HCEC 1CT (cell line): ENCODE measurements around the gene FGFR4.
A peak's percentile ranks its signal among the peaks of the same experiment; 100 is the strongest.

Experiments
- DNase-seq: peaks from one replicate; pipeline ENCODE4 v3.0.0-alpha.2; 2017

The FGFR4 gene

GRCh38 chr5:177085985-177086653 is 596 bp upstream of the FGFR4 start:
- no peak for DNase-seq

DNA sequence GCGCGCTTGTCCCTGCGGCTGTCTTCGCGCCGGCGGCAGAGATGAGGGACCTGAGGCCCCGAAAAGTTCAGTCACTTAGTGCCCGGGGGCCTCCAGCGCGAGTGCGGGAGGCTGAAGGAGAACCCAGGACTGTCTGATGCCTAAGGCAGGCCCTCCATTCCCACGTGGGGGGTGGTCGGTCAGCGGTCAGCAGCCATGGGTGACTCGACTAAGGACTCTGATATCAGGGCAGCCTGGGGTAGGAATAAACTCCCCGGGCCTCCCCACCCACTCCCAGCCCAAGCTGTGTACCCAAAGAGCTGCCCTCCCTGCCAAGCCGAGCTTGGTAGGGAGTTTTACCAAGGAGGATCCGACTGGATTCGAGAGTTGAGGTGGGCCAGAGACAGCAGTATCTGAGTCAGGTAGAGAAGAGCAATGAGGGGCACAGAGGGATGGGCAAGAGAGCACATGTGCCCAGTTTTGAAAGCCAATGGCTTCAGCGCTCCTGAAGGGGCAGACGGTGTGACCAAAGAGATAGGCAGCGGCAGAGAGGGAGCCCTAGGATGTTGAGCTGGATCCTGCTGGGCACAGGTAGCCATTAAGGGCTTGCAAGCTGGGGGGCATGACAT is 787 bp downstream of the FGFR4 start:
- DNase-seq = no peak

GRCh38 chr5:177089127-177089526 is 2.4 kb downstream of the FGFR4 start:
- DNase-seq = no peak

DNA sequence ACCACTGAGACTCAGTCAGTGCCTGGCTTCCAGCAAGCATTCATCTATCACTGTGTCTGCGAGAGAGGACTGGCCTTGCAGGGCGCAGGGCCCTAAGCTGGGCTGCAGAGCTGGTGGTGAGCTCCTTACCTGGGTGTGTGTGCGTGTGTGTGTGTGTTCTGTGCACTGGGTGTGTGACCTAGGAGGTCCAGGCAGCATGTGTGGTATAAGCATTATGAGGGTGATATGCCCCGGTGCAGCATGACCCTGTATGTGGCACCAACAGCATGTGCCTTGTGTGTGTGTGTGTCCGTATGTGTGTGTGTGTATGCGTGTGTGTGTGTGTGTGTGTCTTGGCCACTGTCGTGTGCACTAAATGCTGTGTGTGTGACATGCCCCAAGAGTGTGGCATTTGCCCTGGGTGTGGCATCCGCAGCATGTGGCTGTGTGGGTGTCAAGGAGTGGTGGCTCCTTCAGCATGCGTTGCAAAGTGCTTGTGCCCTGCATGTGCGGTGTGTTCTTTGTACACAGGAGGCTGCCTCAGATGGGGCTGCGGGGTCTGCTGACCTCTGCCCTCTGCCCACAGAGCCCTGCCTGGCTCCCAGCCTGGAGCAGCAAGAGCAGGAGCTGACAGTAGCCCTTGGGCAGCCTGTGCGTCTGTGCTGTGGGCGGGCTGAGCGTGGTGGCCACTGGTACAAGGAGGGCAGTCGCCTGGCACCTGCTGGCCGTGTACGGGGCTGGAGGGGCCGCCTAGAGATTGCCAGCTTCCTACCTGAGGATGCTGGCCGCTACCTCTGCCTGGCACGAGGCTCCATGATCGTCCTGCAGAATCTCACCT is 3.3 kb downstream of the FGFR4 start:
- DNase-seq = no peak

GRCh38 chr5:177090813-177091212 is 4.1 kb downstream of the FGFR4 start:
- DNase-seq = no peak

GRCh38 chr5:177091232-177091631 is 4.5 kb downstream of the FGFR4 start:
- DNase-seq = no peak

- no peak for DNase-seq
These were observed 5.7 kb downstream of the FGFR4 start for GRCh38 chr5:177092178-177093081.

GRCh38 chr5:177093082-177093712 is 6.5 kb downstream of the FGFR4 start:
- DNase-seq = no peak

- no peak for DNase-seq
These were observed 7.1 kb downstream of the FGFR4 start for GRCh38 chr5:177093803-177094202.

GRCh38 chr5:177094224-177095087 is 7.7 kb downstream of the FGFR4 start:
- peak; percentile 96 for DNase-seq

DNA sequence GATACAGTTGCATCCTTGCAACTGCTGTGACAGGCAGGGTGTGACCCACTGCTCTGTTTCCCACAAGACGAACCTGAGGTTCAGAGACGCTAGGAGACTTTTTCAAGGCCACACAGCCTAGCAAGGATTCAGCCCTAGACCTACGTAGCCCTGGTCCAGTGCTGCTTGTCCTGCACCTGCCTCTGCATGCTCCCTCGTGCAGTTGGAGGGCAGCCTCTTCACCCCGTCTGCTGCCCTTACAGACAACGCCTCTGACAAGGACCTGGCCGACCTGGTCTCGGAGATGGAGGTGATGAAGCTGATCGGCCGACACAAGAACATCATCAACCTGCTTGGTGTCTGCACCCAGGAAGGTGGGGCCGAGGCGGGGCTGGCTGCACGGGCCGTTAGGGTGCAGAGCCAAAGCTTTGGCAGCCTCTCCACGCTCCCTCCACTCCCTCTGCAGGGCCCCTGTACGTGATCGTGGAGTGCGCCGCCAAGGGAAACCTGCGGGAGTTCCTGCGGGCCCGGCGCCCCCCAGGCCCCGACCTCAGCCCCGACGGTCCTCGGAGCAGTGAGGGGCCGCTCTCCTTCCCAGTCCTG is 8.5 kb downstream of the FGFR4 start:
- no peak for DNase-seq

DNA sequence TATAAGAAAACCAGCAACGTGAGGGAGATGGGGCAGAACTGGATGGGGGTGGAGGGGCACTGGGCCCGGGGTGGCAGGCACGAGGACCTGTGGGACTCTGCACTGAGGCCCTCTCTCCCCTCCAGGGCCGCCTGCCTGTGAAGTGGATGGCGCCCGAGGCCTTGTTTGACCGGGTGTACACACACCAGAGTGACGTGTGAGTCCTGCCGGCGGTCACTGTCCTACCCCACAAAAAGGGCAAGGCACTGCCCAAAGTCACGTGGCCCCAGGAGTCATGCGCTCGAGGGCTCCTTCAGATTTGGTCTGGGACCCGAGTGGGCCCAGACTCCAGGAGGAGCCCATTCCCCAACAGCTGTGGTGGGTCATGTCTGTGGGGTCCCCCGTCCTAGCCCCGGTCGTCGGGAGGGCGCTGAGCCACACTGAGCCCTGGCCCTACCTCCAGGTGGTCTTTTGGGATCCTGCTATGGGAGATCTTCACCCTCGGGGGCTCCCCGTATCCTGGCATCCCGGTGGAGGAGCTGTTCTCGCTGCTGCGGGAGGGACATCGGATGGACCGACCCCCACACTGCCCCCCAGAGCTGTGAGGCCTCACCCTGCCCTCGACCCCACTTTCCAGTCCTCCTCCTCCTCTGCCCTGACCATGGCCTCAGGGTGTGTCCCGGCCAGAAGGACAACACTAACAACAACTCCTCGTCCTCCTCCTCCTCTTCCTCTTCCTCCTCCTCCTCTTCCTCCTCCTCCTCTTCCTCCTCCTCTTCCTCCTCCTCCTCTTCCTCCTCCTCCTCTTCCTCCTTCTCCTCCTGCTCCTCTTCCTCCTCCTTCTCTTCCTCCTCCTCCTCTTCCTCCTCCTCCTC is 9.7 kb downstream of the FGFR4 start:
- DNase-seq = no peak

- DNase-seq = no peak
These were observed 10.6 kb downstream of the FGFR4 start for GRCh38 chr5:177097016-177097985.

GRCh38 chr5:177098120-177098469 is 11.4 kb downstream of the FGFR4 start:
- DNase-seq = no peak

- peak; percentile 81 for DNase-seq
These were observed 11.9 kb downstream of the FGFR4 start for GRCh38 chr5:177098470-177099141.

GRCh38 chr5:177099422-177100093 is 12.8 kb downstream of the FGFR4 start:
- DNase-seq = no peak

GRCh38 chr5:177100714-177101121 is 14.0 kb downstream of the FGFR4 start:
- peak; percentile 83 for DNase-seq
